HUES6 (cell line): ENCODE measurements around the gene CHRNB4.

ENCODE experiments used
- H3K27ac ChIP-seq: 2 replicates; pipeline ENCODE4 v1.7.0; 2013; ENCODE audit warnings: low read depth, mild to moderate bottlenecking, low read length, inconsistent platforms
- H3K27me3 ChIP-seq: 2 replicates; pipeline ENCODE4 v1.6.1; 2013; ENCODE audit warnings: low read length; ENCODE audit not compliant: control insufficient read depth, insufficient read depth
- H3K36me3 ChIP-seq: 2 replicates; pipeline ENCODE4 v1.6.1; 2013; ENCODE audit warnings: low read length; ENCODE audit not compliant: control insufficient read depth, insufficient read depth
- H3K4me1 ChIP-seq: 2 replicates; pipeline ENCODE4 v1.6.1; 2013; ENCODE audit warnings: low read length; ENCODE audit not compliant: control insufficient read depth, insufficient read depth
- H3K4me3 ChIP-seq: 2 replicates; pipeline ENCODE4 v1.5.1; 2013; ENCODE audit warnings: low read depth, low read length
- H3K9ac ChIP-seq: one replicate; pipeline ENCODE4 v1.6.1; 2013; ENCODE audit warnings: mild to moderate bottlenecking, low read length
- H3K9me3 ChIP-seq: 2 replicates; pipeline ENCODE4 v1.6.1; 2013; ENCODE audit warnings: low read depth, low read length; ENCODE audit not compliant: control insufficient read depth, insufficient read depth

Gene CHRNB4

DNA sequence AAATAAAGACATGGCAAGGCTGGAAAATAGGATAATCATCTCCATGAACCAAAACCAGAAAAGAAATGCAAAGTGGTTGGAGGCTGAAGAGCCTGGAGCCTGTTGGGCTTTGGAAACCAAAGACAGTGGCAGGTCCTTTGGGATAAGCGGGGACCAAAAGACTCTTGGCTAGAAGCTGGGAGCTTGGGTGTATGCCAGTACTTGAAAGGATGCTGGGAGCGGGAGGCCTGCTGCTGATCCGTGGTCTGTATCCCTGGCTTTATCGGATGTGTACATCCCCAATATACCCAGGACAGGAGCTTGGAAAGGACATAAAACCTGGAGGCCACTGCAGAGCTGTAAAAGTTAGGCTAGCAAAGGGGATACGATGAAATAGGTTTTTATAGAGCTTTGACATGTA, 1.3 kb upstream of the CHRNB4 start:
- peaks cover 25% of the 10 kb centered on the region for H3K27me3 ChIP-seq
- no peaks in the 10 kb centered on the region for H3K36me3 ChIP-seq
- H3K27ac ChIP-seq = no peak overlapping the region
- no peak overlapping the region for H3K9ac ChIP-seq
- peaks cover 14% of the 10 kb centered on the region for H3K4me1 ChIP-seq
- no peak overlapping the region for H3K4me3 ChIP-seq
- H3K9me3 ChIP-seq = no peaks in the 10 kb centered on the region

GRCh38 chr15:78641749-78642275, 802 bp upstream of the CHRNB4 start:
- no peak overlapping the region for H3K9ac ChIP-seq
- peak overlapping the region; percentile 60 for H3K4me3 ChIP-seq
- H3K4me1 ChIP-seq = peaks cover 14% of the 10 kb centered on the region
- no peaks in the 10 kb centered on the region for H3K9me3 ChIP-seq
- H3K36me3 ChIP-seq = no peaks in the 10 kb centered on the region
- no peak overlapping the region for H3K27ac ChIP-seq
- peaks cover 25% of the 10 kb centered on the region for H3K27me3 ChIP-seq

DNA sequence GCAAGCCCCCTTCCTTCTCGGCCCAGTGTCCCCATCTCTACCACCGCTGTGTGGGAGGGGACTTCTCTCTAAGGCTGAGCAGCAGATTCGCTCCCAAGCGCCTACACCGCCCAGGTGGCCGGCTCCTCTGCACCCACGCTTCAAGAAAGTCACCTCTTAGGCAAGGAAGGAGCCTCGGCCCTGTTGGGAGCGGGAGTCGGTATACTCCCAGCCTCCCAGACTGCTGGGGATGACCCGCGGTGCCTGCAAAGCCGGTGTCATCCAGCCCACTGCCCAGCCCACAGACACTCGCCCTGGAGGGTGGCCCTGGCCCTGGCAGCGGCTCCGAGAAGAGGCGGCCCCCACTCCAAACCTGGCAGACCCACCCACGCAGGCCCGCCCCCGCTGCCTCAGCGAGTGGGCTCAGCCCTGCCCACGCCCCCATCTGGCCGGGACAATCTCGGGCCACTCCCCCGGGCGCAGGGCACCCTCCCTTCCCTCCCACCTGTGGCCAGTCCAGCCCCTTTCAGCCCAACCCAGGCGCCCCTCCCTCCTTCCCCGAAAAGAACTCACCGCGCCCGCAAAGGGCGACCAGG, 396 bp downstream of the CHRNB4 start:
- peak overlapping the region; percentile 60 for H3K4me3 ChIP-seq
- H3K4me1 ChIP-seq = peaks cover 14% of the 10 kb centered on the region
- H3K9ac ChIP-seq = no peak overlapping the region
- no peak overlapping the region for H3K27ac ChIP-seq
- no peaks in the 10 kb centered on the region for H3K9me3 ChIP-seq
- H3K27me3 ChIP-seq = peaks cover 25% of the 10 kb centered on the region
- no peaks in the 10 kb centered on the region for H3K36me3 ChIP-seq

- H3K27ac ChIP-seq = no peak overlapping the region
- no peaks in the 10 kb centered on the region for H3K9me3 ChIP-seq
- H3K27me3 ChIP-seq = peaks cover 25% of the 10 kb centered on the region
- H3K4me3 ChIP-seq = no peak overlapping the region
- no peaks in the 10 kb centered on the region for H3K36me3 ChIP-seq
- no peak overlapping the region for H3K9ac ChIP-seq
- H3K4me1 ChIP-seq = peaks cover 14% of the 10 kb centered on the region
Measured at GRCh38 chr15:78638658-78639314, 2.2 kb downstream of the CHRNB4 start.

DNA sequence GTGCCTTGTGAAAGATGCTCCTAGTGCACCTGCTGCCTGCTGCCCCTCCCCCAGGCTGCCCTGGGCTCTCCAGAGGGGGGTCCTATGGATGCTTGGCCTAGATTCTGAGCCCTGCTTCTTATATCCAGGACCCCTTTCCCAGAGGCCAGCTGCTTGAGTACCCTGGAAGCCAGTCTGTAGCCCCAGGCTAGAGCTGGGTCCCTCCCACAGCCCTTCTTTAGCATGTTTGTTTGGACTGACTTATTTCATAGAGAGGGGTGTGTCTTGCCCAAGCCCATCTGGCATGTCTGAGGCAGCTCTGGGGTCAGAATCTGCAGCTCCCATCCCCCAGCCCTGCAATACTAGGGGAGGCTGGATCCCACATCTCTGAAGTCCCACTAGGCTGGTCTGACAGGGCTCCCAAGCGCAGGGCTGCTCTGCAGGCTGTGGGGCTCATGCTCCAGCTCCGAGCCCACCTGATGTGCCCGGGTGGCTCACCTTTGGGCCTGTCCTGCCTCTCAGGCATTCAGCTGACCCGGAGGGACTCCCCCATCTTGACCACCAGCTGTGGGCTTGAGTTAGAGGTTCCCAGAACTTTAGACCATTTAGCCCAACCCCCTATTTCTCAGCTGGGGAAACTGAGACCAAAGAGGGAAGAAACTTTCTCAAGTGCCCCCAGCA, 3.1 kb downstream of the CHRNB4 start:
- peaks cover 23% of the 10 kb centered on the region for H3K27me3 ChIP-seq
- peaks cover 14% of the 10 kb centered on the region for H3K4me1 ChIP-seq
- no peak overlapping the region for H3K9ac ChIP-seq
- H3K36me3 ChIP-seq = no peaks in the 10 kb centered on the region
- no peak overlapping the region for H3K4me3 ChIP-seq
- 0 out of 2 replicates have a peak, but pooled peaks cover 2% of the 10 kb centered on the region for H3K9me3 ChIP-seq
- H3K27ac ChIP-seq = no peak overlapping the region

DNA sequence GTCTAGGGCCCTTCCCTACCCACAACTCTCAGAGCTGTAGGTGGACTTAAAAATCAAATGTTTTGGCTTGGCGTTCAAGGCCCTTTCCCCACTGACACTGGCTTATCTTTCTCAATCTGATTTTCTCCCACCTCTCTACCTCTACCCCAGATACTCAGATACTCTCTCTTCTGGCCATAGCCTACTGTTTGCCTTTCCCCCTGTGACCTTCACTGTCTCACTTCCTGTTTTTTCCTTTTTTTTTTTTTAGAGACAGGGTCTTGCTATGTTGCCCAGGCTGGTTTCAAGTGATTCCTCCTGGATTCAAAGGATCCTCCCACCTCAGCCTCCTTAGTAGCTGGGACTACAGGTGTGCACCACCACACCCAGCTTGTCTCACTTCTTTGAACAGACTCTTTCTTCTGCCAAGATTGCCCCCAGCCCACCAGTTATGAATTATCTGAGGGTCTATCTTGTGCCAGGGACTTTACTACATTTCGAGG, 4.6 kb downstream of the CHRNB4 start:
- Histone ChIP-seq H3K4me1 (0 out of 2 replicates have a peak, but pooled peaks cover 6% of the 10 kb centered on the region), H3K9ac (no peak overlapping the region)

DNA sequence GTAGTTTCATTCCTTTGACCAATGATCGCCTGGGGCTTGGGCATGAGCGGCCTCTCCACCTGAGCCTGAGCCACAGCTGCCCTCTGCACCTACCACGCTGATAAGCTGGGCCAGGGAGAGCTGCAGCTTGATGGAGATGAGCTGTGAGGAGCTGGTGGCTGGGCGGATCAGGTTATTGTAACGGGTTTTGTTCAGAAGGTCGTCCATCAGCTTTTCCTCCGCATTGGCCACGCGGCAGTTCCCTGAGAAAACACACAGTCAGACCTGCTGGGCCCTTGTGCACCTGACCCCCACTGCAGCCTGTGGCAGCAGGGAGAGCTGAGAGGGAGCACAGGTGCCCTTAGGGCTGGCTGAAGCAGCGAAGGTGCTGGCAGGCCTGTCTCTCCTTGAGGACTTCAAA, 5.7 kb downstream of the CHRNB4 start:
- Histone ChIP-seq H3K9me3 (0 out of 2 replicates have a peak, but pooled peaks cover 5% of the 10 kb centered on the region), H3K9ac (no peak overlapping the region), H3K4me1 (0 out of 2 replicates have a peak, but pooled peaks cover 3% of the 10 kb centered on the region), H3K27ac (no peak overlapping the region), H3K4me3 (no peak overlapping the region), H3K36me3 (no peaks in the 10 kb centered on the region), H3K27me3 (peaks cover 8% of the 10 kb centered on the region)

More for the DNA sequence above, 4.6 kb downstream of the CHRNB4 start:
- Histone ChIP-seq H3K27ac (no peak overlapping the region), H3K9me3 (0 out of 2 replicates have a peak, but pooled peaks cover 5% of the 10 kb centered on the region), H3K36me3 (no peaks in the 10 kb centered on the region), H3K27me3 (peaks cover 14% of the 10 kb centered on the region), H3K4me3 (no peak overlapping the region)

DNA sequence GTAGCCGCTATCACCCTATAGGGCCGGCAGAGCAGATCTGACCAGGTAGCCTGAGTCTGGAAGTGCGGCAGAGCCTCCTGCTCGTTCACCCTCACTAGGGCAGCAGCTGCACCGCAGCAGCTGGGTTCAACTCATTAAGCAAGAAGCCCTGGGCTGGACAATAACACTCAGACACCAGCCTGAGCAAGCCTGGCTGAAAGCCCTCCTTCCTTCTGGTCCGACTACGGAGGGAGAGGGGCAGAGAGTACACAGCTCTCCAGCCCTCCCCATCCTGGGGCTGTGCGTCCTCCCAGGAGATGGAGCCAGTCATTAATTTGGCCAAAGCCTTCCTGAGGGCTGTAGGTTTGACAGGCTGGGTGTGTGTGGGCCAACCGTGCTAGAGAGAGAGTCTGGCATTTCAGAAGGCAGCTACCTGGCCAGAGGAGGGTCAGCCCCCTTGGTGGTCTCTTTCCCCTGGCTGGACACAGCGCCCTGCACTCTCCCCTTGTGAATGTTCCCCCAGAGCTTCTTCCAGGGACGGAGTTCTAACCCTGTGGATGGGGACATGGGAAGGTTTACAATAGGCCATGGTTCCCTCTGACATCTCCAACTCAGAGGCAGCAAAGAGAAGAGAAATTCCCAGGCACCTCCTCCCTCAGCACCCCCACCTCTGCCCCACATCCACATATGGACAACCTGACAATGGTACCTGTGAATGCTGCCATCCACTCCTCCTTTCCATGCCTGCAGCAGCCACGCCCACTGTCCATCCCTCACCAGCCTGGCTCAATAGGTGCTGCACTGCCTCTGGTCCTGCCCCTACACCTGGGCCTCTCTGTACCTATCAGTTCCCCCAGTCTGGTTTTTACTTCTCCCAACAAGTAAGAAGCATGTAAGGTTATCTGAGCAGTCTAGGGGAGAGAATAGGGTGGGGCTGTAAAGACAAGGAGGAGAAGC, 6.5 kb downstream of the CHRNB4 start:
- Histone ChIP-seq H3K4me1 (no peaks in the 10 kb centered on the region), H3K27me3 (no peaks in the 10 kb centered on the region), H3K36me3 (0 out of 2 replicates have a peak, but pooled peaks cover 1% of the 10 kb centered on the region), H3K9me3 (0 out of 2 replicates have a peak, but pooled peaks cover 5% of the 10 kb centered on the region), H3K4me3 (no peak overlapping the region), H3K9ac (no peak overlapping the region), H3K27ac (no peak overlapping the region)

DNA sequence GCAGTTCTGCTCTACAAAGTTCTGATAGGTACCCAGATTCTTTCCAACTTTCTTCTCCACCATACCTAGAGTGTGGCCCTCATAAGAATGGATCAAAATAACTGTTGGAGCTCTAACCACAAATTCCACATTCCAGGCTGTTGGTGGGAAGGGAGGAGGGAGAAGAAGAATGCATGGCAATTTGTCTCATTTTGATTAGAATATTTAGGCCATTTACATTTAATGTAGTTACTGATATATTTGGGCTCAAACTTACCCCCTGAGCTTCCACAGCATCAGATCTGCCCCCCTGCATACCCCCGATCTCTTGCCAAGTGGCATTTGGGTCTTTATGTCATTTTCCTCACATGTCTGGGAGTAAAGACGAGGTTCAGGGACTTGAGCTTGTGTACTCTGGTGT, 7.7 kb downstream of the CHRNB4 start:
- Histone ChIP-seq H3K9ac (no peak overlapping the region), H3K9me3 (0 out of 2 replicates have a peak, but pooled peaks cover 5% of the 10 kb centered on the region)

More for the DNA sequence above, 7.7 kb downstream of the CHRNB4 start:
- H3K4me3 ChIP-seq = no peak overlapping the region
- no peaks in the 10 kb centered on the region for H3K4me1 ChIP-seq
- 0 out of 2 replicates have a peak, but pooled peaks cover 5% of the 10 kb centered on the region for H3K36me3 ChIP-seq
- H3K27ac ChIP-seq = no peak overlapping the region
- no peaks in the 10 kb centered on the region; the same call in 1 of the 2 replicates for H3K27me3 ChIP-seq
